Bronchial epithelial cell (primary cell): ENCODE measurements around the gene BBX. TPM values are rescaled to one million over a fixed set of nuclear protein-coding genes. Genes with fewer than 3 reads are reported as not detected.

Experiments used
- DNase-seq: peaks from one replicate; pipeline ENCODE4 v3.0.0-alpha.2; 2010; ENCODE audit warnings: low read depth
- FAIRE-seq: peaks from 2 replicates; lab custom pipeline; 2011; peaks lifted over from hg19 to GRCh38; lab: Jason Lieb, UNC
- H3K27me3 ChIP-seq: 2 replicates; pipeline ENCODE4 v1.5.1; 2011; ENCODE audit warnings: low read length; ENCODE audit not compliant: control insufficient read depth, insufficient read depth
- H3K36me3 ChIP-seq: 2 replicates; pipeline ENCODE4 v1.5.1; 2011; ENCODE audit warnings: low read length; ENCODE audit not compliant: control insufficient read depth, insufficient read depth
- H3K4me3 ChIP-seq: 2 replicates; pipeline ENCODE4 v1.5.1; 2011; ENCODE audit warnings: mild to moderate bottlenecking, low read depth, low read length, control low read depth
- total RNA-seq: library from RNA; depleted of rRNA; stranded (reverse); fragments of >200 nt; gene quantifications from 2 replicates; pipeline ENCODE4 v1.2.1, GENCODE V29; 2014
- TF ChIP-seq, protein P1 (sequence below): IDR thresholded peaks from 2 replicates; pipeline ENCODE4 v1.5.1; 2011; ENCODE audit warnings: mild to moderate bottlenecking, moderate library complexity, low read length, control low read depth, inconsistent platforms; ENCODE audit not compliant: insufficient read depth, severe bottlenecking

BBX gene
- total RNA-seq, 1 donor from 2014 or later = 49.5 TPM

DNA sequence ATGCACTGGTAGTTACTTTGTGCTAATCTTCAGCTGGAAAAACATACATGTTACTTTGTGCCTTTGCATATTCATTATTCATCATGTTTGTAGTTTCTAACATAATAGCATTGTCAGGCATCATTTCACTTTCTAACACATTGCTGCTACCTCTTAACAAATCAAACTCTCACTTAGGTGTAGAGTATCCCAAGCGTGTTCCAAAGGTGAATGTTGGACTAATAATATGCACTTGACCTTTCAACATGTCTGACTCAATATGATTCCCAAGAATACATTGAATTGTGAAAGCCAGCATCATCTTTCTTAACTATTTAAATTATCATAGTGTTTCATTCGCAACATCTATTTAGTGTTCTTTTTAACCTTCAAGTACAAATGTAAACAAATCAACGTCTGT, 211.6 kb downstream of the BBX start:
- Histone ChIP-seq H3K4me3 (no peak overlapping the region), H3K27me3 (no peaks in the 10 kb centered on the region), H3K36me3 (no peaks in the 10 kb centered on the region)
- FAIRE-seq (no peak), DNase-seq (no peak)
- TF ChIP-seq, protein P1, sequence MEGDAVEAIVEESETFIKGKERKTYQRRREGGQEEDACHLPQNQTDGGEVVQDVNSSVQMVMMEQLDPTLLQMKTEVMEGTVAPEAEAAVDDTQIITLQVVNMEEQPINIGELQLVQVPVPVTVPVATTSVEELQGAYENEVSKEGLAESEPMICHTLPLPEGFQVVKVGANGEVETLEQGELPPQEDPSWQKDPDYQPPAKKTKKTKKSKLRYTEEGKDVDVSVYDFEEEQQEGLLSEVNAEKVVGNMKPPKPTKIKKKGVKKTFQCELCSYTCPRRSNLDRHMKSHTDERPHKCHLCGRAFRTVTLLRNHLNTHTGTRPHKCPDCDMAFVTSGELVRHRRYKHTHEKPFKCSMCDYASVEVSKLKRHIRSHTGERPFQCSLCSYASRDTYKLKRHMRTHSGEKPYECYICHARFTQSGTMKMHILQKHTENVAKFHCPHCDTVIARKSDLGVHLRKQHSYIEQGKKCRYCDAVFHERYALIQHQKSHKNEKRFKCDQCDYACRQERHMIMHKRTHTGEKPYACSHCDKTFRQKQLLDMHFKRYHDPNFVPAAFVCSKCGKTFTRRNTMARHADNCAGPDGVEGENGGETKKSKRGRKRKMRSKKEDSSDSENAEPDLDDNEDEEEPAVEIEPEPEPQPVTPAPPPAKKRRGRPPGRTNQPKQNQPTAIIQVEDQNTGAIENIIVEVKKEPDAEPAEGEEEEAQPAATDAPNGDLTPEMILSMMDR = no peak

DNA sequence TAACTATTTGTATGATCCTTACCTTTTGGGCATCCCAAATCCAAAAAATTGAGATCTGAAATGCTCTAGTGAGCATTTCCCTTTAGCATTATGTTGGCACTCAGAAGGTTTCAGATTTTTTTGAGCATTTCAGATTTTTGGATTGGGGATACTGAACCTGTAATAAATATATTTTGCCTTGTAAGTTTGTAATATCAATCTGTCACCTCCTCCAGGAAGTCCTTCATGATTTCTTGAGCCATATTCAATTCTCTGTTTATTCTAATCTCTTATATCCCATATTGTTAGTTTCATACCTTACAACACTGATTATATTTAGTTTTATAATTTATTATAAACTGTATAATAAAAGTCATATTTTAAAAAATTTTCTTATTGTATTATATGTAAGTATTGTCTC, 215.2 kb downstream of the BBX start:
- H3K4me3 ChIP-seq = no peak overlapping the region
- TF ChIP-seq, protein P1 = no peak
- FAIRE-seq (no peak), DNase-seq (no peak)
- no peaks in the 10 kb centered on the region for H3K27me3 ChIP-seq
- no peaks in the 10 kb centered on the region for H3K36me3 ChIP-seq

DNA sequence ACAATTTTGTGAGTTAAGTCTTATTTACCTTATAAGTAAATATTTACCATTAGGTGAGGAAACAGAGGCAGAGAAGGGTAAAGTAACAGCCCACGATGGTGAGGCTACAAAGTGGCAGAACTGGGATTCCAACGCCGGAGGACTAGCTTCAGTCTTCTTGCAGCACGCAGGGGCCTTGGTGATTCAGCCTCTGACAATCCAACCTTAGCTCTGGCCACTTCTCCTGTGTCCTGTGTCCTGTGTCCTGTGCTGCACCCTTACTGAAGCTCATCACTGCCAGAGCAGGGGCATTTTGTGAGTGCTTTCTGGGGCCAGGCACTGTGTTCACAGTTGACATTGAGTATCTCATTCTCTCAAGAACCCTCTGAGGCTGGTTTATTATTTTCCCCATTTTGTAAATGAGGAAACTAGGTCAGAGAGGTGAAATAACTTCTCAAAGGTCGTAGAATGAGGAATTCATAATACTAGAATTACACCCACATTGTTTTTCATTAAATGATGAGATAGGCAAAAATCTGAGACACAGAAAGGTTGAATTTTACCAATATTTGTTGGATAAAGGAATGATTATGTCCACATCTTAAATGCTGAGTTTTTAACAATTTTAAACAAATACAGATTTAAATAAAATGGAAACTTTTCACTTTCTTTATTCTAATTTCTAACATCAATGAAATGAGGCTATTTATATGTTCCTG, 215.9 kb downstream of the BBX start:
- H3K4me3 ChIP-seq = no peak overlapping the region
- no peaks in the 10 kb centered on the region for H3K36me3 ChIP-seq
- no peak for FAIRE-seq
- no peaks in the 10 kb centered on the region for H3K27me3 ChIP-seq
- no peak for DNase-seq
- TF ChIP-seq, protein P1 = no peak

DNA sequence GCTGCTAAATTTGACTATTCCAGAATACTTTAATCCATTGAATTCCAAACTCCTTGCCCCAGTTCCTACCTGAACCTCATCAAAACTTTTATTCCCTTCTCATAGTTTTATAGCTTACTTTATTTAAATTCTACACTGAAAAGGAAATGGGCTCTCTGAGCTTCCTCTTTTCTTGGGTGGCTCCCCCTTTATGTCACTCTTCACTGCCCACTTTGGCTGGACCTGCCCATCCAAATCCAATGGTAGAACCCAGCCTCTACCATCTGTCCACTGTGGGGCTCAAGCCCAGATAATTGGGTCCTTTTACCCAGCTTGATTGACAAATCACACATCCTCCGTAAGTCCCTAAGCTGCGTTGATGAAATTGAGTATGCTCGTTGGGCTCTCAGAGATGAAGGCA, 216.5 kb downstream of the BBX start:
- FAIRE-seq = no peak
- no peak overlapping the region for H3K4me3 ChIP-seq
- TF ChIP-seq, protein P1 = no peak
- H3K36me3 ChIP-seq = no peaks in the 10 kb centered on the region
- DNase-seq = no peak
- H3K27me3 ChIP-seq = no peaks in the 10 kb centered on the region

DNA sequence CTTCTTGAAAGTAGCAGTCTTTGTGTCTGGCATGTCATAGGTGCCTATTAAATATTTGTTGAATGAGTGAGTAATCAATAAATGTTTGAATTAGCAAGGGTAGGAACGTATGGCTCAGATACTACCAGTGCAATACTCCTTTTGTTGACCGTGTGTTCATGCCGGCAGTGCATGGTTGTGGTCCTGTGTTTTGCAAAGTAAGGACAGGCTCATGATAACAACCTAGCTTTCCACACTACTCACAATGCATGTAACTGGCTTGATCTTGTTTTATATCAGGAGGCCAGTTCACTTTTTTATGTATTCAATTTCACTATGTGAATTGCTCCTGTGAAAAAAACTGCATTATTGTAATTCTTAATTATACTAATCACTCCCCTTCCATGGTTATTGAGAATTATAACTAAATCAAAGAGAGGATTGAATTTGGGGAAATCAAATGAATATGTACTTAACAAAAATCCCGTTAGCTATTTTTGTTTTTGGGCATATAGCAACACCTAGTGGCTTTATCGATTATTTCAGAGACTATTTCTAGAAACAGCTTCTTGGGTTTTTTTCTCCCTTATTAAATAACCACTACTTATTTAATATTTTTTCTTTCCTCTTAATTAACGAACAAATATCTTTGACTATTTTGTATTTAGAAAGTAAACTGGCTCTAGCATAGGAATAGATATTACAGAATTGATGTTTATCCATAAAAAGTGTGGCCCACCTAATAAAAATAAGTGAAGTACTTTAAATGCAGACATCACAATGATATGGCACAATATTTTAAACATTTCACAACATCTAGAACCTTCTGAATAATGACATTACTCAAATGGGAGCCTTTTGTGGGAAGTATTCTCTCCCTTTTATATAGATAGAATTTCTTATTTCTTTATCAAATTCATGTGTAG, 218.5 kb downstream of the BBX start:
- Histone ChIP-seq H3K27me3 (no peaks in the 10 kb centered on the region), H3K36me3 (no peaks in the 10 kb centered on the region), H3K4me3 (no peak overlapping the region)
- TF ChIP-seq, protein P1 = peak; percentile 22
- FAIRE-seq = no peak
- DNase-seq = peak; percentile 42
